ENCODE measurements around the gene APC.
A peak's percentile ranks its signal among the peaks of the same experiment; 100 is the strongest.

GRCh38 chr5:112848116-112848811 is 110.6 kb downstream of the APC start:
- peak; percentile 73 for TF ChIP-seq CTCF (IDR thresholded peaks at IDR 0.05; ENCODE audit: low read length)
- TF ChIP-seq EZH2 (optimal IDR thresholded peaks at IDR 0.05; ENCODE audit: low read depth, low read length), result no peak
